WERI-Rb-1 (cell line): Measurements from ENCODE around the gene HOXC10.

Experiments used
- DNase-seq: peaks from one replicate; pipeline ENCODE4 v3.0.0-alpha.2; 2020
- H3K27ac ChIP-seq: fragments of 250-450 bp; sonication (Bioruptor Pico); 2 replicates; pipeline ENCODE4 v1.5.1; 2020; ENCODE audit warnings: mild to moderate bottlenecking, moderate library complexity
- H3K27me3 ChIP-seq: fragments of 250-450 bp; sonication (Bioruptor Pico); 2 replicates; pipeline ENCODE4 v1.5.1; 2021; ENCODE audit warnings: mild to moderate bottlenecking, low read depth, moderate library complexity; ENCODE audit not compliant: insufficient read depth, severe bottlenecking
- H3K36me3 ChIP-seq: fragments of 250-450 bp; sonication (Bioruptor Pico); 2 replicates; pipeline ENCODE4 v1.5.1; 2020; ENCODE audit warnings: mild to moderate bottlenecking, moderate library complexity
- H3K4me3 ChIP-seq: 2 replicates; pipeline ENCODE4 v1.5.1; 2011; ENCODE audit warnings: low read depth, mild to moderate bottlenecking, control low read depth, low read length
- H3K9me3 ChIP-seq: fragments of 250-450 bp; sonication (Bioruptor Pico); 2 replicates; pipeline ENCODE4 v1.5.1; 2021; ENCODE audit warnings: mild to moderate bottlenecking, moderate library complexity; ENCODE audit not compliant: severe bottlenecking
- TF ChIP-seq, protein P1 (sequence below): IDR thresholded peaks from 2 replicates; pipeline ENCODE4 v1.5.1; 2011; ENCODE audit warnings: low read depth, mild to moderate bottlenecking, control low read depth, inconsistent platforms, low read length

The HOXC10 gene

DNA sequence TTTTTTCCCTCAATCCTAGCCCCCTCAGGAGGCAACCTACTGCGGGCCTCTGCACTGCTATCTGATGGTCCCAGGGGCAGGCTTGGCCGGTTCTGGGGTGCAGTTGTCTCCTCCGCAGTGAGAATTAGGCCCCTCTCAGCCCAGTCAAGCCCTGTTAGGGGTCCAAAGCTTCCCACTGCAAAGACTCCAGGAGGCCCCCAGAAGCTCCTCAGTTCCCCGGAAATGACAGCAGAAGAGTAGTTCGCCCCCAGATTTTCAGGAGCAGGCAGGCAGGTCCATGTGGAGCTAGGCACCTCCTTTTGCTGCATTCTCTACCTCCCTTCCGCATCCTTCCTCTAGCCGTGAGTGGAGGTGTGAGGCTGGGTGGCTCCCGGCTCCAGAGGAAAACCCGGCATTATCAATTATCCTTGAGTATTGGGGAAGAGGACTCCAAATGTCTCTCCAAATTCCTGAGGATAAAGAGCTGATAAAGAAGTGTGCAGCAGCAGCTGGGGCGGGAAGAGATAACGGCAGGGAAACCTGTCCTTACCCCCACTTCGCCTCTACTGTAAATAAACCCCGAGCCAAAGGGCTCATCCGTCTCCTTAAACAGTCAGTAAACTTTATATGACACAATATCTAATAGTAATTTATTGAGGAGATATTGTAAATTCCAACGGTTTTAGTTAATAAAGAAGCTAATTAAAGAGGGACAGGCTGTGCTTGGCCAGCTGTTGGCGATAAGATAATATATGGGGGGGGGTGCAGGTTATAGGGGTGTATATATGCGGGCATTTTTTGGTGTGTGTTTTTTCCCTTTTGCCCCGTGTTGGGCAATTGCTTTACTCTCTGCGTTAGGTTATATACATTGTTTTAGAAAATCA lies 30.9 kb upstream of the HOXC10 start:
- Histone ChIP-seq H3K27ac (no peak overlapping the region), H3K9me3 (no peaks in the 10 kb centered on the region), H3K36me3 (no peaks in the 10 kb centered on the region), H3K4me3 (peak overlapping the region; percentile 50), H3K27me3 (peaks cover 77% of the 10 kb centered on the region)
- no peak for DNase-seq
- TF ChIP-seq, protein P1, sequence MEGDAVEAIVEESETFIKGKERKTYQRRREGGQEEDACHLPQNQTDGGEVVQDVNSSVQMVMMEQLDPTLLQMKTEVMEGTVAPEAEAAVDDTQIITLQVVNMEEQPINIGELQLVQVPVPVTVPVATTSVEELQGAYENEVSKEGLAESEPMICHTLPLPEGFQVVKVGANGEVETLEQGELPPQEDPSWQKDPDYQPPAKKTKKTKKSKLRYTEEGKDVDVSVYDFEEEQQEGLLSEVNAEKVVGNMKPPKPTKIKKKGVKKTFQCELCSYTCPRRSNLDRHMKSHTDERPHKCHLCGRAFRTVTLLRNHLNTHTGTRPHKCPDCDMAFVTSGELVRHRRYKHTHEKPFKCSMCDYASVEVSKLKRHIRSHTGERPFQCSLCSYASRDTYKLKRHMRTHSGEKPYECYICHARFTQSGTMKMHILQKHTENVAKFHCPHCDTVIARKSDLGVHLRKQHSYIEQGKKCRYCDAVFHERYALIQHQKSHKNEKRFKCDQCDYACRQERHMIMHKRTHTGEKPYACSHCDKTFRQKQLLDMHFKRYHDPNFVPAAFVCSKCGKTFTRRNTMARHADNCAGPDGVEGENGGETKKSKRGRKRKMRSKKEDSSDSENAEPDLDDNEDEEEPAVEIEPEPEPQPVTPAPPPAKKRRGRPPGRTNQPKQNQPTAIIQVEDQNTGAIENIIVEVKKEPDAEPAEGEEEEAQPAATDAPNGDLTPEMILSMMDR: no peak

DNA sequence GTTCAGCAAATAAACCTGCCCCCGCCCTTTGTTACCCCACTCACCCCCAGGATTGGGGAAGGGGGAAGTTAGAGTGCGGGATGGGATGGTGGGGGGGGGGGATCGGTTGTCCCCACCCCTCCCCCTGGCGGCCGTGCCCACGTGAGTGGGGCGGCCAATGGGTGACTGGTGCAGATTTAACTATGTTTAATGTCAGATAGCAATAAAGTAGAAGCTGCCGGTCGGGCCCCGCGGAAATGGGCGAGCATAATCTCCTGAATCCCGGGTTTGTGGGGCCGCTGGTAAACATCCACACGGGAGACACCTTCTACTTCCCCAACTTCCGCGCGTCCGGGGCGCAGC lies 30.3 kb upstream of the HOXC10 start, which contains the start of gene HOXC12:
TSS of gene HOXC12 (plus strand) at position 210 of the 342 bp plus-strand sequence. CDS start at position 237, 27 bp downstream.
- no peak for DNase-seq
- H3K4me3 ChIP-seq: peak within 1 kb of the TSS; percentile 50
- peaks cover 72% of the 10 kb centered on the region for H3K27me3 ChIP-seq
- H3K9me3 ChIP-seq: no peaks in the 10 kb centered on the region
- TF ChIP-seq, protein P1: no peak
- H3K27ac ChIP-seq: no peak within 1 kb of the TSS
- no peaks in the 10 kb centered on the region for H3K36me3 ChIP-seq

DNA sequence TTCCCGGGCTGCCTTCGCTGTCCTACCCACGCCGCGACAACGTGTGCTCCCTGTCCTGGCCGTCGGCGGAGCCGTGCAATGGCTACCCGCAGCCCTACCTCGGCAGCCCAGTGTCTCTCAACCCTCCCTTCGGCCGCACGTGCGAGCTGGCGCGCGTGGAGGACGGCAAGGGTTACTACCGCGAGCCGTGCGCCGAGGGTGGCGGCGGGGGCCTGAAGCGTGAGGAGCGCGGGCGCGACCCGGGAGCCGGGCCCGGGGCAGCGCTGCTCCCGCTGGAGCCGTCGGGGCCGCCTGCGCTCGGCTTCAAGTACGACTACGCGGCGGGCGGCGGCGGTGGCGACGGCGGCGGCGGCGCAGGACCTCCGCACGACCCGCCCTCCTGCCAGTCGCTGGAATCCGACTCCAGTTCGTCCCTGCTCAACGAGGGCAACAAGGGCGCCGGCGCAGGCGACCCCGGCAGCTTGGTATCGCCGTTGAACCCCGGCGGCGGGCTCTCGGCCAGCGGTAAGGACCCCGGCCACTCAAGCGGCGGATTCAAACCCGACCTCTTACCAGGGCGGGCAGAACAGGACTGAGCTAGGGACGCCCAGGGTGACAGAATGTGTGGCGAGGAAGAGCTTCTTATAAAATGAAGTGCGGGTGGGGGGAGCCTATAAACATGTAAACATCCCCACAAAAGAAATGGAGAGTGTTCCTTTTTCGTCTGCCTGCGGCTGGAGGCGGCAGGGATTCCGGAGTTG lies 29.7 kb upstream of the HOXC10 start:
- TF ChIP-seq, protein P1: no peak
- no peak for DNase-seq
- peaks cover 67% of the 10 kb centered on the region for H3K27me3 ChIP-seq
- H3K9me3 ChIP-seq: no peaks in the 10 kb centered on the region
- peak overlapping the region; percentile 50 for H3K4me3 ChIP-seq
- no peaks in the 10 kb centered on the region for H3K36me3 ChIP-seq
- H3K27ac ChIP-seq: no peak overlapping the region

DNA sequence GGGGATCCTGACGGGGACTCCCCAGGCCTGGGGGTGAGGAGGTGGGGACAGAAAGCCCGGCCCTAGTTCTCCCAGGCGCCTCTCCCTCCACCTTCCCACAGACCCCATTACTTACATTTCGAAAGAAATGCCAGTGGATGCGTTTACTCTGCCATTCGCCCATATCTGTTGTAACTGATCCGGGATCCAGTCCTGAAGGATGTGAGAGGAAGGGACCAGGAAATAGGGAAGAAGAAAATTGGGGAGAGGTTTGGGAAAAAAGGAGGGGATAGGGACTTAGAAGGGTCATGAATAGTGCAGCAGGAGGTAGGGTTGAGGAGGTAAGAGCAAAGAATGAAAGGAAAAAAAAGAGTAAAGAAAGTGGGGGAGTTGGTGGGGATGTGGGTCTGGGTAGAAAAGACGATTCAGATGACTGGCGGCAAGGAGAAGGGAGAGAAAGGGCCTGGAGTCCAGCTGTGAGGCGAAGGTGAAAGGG lies 29.1 kb upstream of the HOXC10 start:
- H3K9me3 ChIP-seq: no peaks in the 10 kb centered on the region
- H3K4me3 ChIP-seq: no peak overlapping the region; the same call in 1 of the 2 replicates
- peaks cover 61% of the 10 kb centered on the region for H3K27me3 ChIP-seq
- no peak for DNase-seq
- H3K36me3 ChIP-seq: no peaks in the 10 kb centered on the region
- TF ChIP-seq, protein P1: no peak
- H3K27ac ChIP-seq: no peak overlapping the region

DNA sequence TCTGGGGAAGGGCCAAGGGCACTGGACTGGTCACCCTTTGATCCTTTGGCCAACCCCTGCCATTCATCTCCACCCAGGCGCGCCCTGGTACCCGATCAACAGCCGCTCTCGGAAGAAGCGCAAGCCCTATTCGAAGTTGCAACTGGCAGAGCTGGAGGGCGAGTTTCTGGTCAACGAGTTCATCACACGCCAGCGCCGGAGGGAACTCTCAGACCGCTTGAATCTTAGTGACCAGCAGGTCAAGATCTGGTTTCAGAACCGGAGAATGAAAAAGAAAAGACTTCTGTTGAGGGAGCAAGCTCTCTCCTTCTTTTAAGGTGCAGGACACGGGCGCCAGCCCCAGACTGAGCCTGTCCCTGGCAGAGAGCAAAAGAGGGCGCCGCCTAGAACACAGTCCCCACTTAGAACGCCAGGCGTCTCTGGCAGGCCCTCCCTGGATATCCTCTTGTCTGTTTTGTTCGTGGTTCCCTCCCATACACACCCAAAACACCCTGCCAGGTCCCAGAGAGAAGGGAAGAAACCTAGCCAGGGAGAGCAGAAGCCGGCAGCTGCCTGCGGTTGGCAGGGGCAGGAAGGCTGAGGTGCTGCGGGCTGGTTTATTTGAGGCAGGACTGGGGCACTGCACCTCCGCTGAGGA lies 28.6 kb upstream of the HOXC10 start:
- TF ChIP-seq, protein P1: no peak
- Histone ChIP-seq H3K27ac (no peak overlapping the region), H3K4me3 (no peak overlapping the region), H3K36me3 (no peaks in the 10 kb centered on the region), H3K27me3 (peaks cover 55% of the 10 kb centered on the region), H3K9me3 (no peaks in the 10 kb centered on the region)
- no peak for DNase-seq
